ENCODE data around the gene PDE11A.

Gene PDE11A

DNA sequence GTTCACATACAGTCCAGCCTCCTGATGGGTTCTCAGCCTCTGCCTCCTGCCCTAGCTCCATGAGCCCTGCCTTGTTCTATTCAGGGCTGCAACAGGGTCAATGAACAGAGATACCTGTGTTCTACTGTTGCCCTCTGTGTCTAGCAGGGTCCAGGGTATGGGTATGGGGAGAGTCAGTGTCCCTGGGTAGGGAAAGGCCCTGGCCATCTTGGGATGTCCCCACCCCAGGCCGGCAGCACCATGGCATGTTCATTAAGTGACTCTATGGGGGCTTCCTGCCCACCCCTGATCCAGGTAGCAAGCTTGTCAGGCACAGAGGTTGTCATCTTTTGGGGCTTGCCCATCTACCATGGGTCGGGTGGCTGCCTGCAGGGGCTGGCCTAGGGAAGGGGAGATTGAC lies 13.5 kb downstream of the PDE11A start:
- TF ChIP-seq FOXP2 (optimal IDR thresholded peaks at IDR 0.05; ENCODE audit: borderline replicate concordance, extremely low read depth, extremely low read length, insufficient read depth): no peak
- no peak for TF ChIP-seq POLR2AphosphoS5 (IDR thresholded peaks at IDR 0.05; ENCODE audit: low read depth, low read length)
- TF ChIP-seq, protein P1, sequence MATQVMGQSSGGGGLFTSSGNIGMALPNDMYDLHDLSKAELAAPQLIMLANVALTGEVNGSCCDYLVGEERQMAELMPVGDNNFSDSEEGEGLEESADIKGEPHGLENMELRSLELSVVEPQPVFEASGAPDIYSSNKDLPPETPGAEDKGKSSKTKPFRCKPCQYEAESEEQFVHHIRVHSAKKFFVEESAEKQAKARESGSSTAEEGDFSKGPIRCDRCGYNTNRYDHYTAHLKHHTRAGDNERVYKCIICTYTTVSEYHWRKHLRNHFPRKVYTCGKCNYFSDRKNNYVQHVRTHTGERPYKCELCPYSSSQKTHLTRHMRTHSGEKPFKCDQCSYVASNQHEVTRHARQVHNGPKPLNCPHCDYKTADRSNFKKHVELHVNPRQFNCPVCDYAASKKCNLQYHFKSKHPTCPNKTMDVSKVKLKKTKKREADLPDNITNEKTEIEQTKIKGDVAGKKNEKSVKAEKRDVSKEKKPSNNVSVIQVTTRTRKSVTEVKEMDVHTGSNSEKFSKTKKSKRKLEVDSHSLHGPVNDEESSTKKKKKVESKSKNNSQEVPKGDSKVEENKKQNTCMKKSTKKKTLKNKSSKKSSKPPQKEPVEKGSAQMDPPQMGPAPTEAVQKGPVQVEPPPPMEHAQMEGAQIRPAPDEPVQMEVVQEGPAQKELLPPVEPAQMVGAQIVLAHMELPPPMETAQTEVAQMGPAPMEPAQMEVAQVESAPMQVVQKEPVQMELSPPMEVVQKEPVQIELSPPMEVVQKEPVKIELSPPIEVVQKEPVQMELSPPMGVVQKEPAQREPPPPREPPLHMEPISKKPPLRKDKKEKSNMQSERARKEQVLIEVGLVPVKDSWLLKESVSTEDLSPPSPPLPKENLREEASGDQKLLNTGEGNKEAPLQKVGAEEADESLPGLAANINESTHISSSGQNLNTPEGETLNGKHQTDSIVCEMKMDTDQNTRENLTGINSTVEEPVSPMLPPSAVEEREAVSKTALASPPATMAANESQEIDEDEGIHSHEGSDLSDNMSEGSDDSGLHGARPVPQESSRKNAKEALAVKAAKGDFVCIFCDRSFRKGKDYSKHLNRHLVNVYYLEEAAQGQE (IDR thresholded peaks at IDR 0.05; ENCODE audit: insufficient read depth in 1 of 2, low read depth in 2 of 2, low read length in 2 of 2): no peak
- TF ChIP-seq SIN3A (IDR thresholded peaks at IDR 0.05; ENCODE audit: borderline replicate concordance, insufficient read depth, low read length): no peak
- no peak for TF ChIP-seq TAF1 (IDR thresholded peaks at IDR 0.05; ENCODE audit: borderline replicate concordance, insufficient read depth, low read length)

DNA sequence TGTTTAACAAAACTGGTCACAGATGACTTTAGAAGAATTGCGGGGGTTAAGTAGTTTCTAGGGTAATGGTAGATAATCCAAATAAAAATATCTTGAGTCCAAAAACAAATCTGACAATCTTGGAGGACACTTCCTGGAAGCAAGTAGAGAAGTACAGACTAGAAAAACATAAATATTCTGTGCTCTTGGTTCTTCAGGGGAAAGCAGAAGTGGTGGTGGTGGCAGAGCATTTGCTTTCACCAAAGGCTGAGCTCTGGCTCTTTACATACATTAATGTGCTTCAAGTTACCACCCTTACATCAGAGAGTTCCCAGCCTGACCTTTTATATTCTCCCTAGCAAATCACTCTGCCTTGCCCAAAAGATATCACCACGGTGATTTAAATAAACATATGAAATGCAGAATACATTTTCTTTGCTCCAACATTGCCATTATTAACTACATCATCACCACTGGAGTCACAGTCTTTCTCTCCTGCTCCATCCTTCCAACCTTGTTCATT lies 15.3 kb downstream of the PDE11A start:
- TF ChIP-seq, protein P1 (IDR thresholded peaks at IDR 0.05; ENCODE audit: insufficient read depth in 1 of 2, low read depth in 2 of 2, low read length in 2 of 2): no peak
- TF ChIP-seq TAF1 (IDR thresholded peaks at IDR 0.05; ENCODE audit: borderline replicate concordance, insufficient read depth, low read length) (no peak), POLR2AphosphoS5 (IDR thresholded peaks at IDR 0.05; ENCODE audit: low read depth, low read length) (no peak), SIN3A (IDR thresholded peaks at IDR 0.05; ENCODE audit: borderline replicate concordance, insufficient read depth, low read length) (no peak), FOXP2 (optimal IDR thresholded peaks at IDR 0.05; ENCODE audit: borderline replicate concordance, extremely low read depth, extremely low read length, insufficient read depth) (no peak)

DNA sequence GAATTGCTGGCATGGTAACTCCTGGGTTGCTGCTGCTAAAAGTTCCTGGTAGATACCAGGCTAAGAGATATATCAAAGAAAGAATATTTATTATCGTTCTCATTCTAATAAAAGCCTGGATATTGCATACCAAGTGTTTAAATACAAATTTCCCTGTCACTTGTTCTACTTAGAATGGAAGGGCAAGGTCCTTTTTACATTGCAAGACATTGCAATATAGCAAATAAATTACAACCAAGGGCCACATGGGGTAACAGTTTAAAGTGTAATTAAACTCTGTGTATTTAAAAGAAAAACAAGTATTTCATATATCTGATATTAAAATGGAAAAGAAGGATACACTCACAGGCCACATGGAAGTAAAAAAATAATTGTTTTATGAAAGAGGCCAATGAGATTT lies 16.2 kb downstream of the PDE11A start:
- TF ChIP-seq, protein P1 (IDR thresholded peaks at IDR 0.05; ENCODE audit: insufficient read depth in 1 of 2, low read depth in 2 of 2, low read length in 2 of 2): no peak
- TF ChIP-seq SIN3A (IDR thresholded peaks at IDR 0.05; ENCODE audit: borderline replicate concordance, insufficient read depth, low read length) (no peak), TAF1 (IDR thresholded peaks at IDR 0.05; ENCODE audit: borderline replicate concordance, insufficient read depth, low read length) (no peak), FOXP2 (optimal IDR thresholded peaks at IDR 0.05; ENCODE audit: borderline replicate concordance, extremely low read depth, extremely low read length, insufficient read depth) (no peak), POLR2AphosphoS5 (IDR thresholded peaks at IDR 0.05; ENCODE audit: low read depth, low read length) (no peak)

DNA sequence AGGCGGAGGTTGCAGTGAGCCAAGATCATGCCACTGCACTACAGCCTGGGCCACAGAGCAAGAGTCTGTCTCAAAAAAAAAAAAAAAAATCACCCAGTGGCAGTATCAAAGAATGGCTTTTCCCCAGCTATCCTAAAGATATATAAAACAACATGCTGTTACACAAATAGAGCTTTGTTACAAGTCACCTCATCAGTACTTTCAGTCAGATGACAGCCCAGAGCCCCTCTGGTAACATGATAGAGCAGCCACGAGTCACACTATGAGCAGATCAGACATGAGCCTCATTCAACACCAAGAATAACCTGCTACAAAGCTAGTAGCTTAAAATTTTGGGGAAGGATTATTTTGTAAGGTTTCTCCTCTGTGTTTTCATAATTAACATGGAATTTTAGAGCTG lies 25.2 kb downstream of the PDE11A start:
- TF ChIP-seq, protein P1 (IDR thresholded peaks at IDR 0.05; ENCODE audit: insufficient read depth in 1 of 2, low read depth in 2 of 2, low read length in 2 of 2): no peak
- TF ChIP-seq POLR2AphosphoS5 (IDR thresholded peaks at IDR 0.05; ENCODE audit: low read depth, low read length): no peak
- no peak for TF ChIP-seq TAF1 (IDR thresholded peaks at IDR 0.05; ENCODE audit: borderline replicate concordance, insufficient read depth, low read length)
- TF ChIP-seq SIN3A (IDR thresholded peaks at IDR 0.05; ENCODE audit: borderline replicate concordance, insufficient read depth, low read length): no peak
- TF ChIP-seq FOXP2 (optimal IDR thresholded peaks at IDR 0.05; ENCODE audit: borderline replicate concordance, extremely low read depth, extremely low read length, insufficient read depth): no peak

DNA sequence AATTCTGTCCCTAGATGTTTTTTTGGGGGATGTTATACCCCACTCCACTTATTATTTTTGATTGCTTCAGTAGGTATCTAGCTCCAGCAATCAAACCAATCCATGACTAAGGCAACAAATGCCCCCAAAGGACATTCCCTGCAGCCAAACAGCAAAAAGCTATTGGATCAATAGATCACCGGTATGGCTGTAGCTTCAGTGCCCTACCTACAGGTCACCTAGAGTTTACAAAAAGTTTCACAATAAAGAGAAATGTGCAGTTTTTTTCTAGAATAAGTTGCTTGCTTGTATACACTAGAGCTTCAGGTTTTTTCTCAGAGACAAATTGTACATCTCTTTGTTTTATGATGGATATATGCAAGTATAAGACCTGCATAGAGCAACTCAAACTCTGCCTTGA lies 27.7 kb downstream of the PDE11A start:
- TF ChIP-seq, protein P1 (IDR thresholded peaks at IDR 0.05; ENCODE audit: insufficient read depth in 1 of 2, low read depth in 2 of 2, low read length in 2 of 2): no peak
